COLO829 (cell line): ENCODE measurements around the gene ARRDC3.
"Not testable (repeated sequence)": the region's sequence is repeated elsewhere in the genome, so short reads cannot be mapped to it uniquely, and the experiment has no call there.

ENCODE experiments used
- DNase-seq: peaks from one replicate; pipeline ENCODE4 v3.0.0; 2012; ENCODE audit warnings: low spot score

The ARRDC3 gene

GRCh38 chr5:91359962-91360609 lies 23.0 kb downstream of the ARRDC3 start:
- DNase-seq, result no peak

- DNase-seq, result no peak
Observed at GRCh38 chr5:91357806-91358205, 25.3 kb downstream of the ARRDC3 start.

- no peak for DNase-seq
Observed at GRCh38 chr5:91357012-91357634, 26.0 kb downstream of the ARRDC3 start.

- not testable (repeated sequence) for DNase-seq
Observed at GRCh38 chr5:91354867-91355266, 28.2 kb downstream of the ARRDC3 start.

- DNase-seq, result no peak
Observed at GRCh38 chr5:91352831-91353695, 30.1 kb downstream of the ARRDC3 start.

GRCh38 chr5:91345461-91345860 lies 37.7 kb downstream of the ARRDC3 start:
- DNase-seq, result no peak

- not testable (repeated sequence) for DNase-seq
Observed at GRCh38 chr5:91344661-91345200, 38.4 kb downstream of the ARRDC3 start.

GRCh38 chr5:91343916-91344315 lies 39.2 kb downstream of the ARRDC3 start:
- no peak for DNase-seq

GRCh38 chr5:91342931-91343330 lies 40.2 kb downstream of the ARRDC3 start:
- DNase-seq, result not testable (repeated sequence)

- DNase-seq, result no peak
Observed at GRCh38 chr5:91341154-91341553, 42.0 kb downstream of the ARRDC3 start.

- no peak for DNase-seq
Observed at GRCh38 chr5:91340532-91340931, 42.6 kb downstream of the ARRDC3 start.

GRCh38 chr5:91339063-91339705 lies 43.9 kb downstream of the ARRDC3 start:
- DNase-seq, result peak; percentile 16

GRCh38 chr5:91332267-91333045 lies 50.7 kb downstream of the ARRDC3 start:
- DNase-seq, result peak; percentile 16

GRCh38 chr5:91331705-91332104 lies 51.4 kb downstream of the ARRDC3 start:
- DNase-seq, result no peak

- no peak for DNase-seq
Observed at GRCh38 chr5:91329283-91329682, 53.8 kb downstream of the ARRDC3 start.

GRCh38 chr5:91328743-91329142 lies 54.4 kb downstream of the ARRDC3 start:
- no peak for DNase-seq

GRCh38 chr5:91322981-91323380 lies 60.1 kb downstream of the ARRDC3 start:
- not testable (repeated sequence) for DNase-seq

GRCh38 chr5:91319667-91320066 lies 63.5 kb downstream of the ARRDC3 start:
- DNase-seq, result no peak

- DNase-seq, result no peak
Observed at GRCh38 chr5:91318724-91319123, 64.4 kb downstream of the ARRDC3 start.
